HG02884 (cell line): ENCODE measurements around the gene CHRNA10.
"Not testable (repeated sequence)": the region's sequence is repeated elsewhere in the genome, so short reads cannot be mapped to it uniquely, and the experiment has no call there.

Experiments
- ATAC-seq: cut with Tn5 transposase; IDR thresholded peaks from one replicate; pipeline ENCODE4 v1.9.1; 2021; ENCODE audit warnings: mild to moderate bottlenecking, moderate library complexity; ENCODE audit not compliant: unreplicated experiment

CHRNA10 gene

GRCh38 chr11:3665336-3666022 is 5.7 kb downstream of the CHRNA10 start:
- ATAC-seq, result no peak

GRCh38 chr11:3664032-3664630 is 7.1 kb downstream of the CHRNA10 start:
- no peak for ATAC-seq

DNA sequence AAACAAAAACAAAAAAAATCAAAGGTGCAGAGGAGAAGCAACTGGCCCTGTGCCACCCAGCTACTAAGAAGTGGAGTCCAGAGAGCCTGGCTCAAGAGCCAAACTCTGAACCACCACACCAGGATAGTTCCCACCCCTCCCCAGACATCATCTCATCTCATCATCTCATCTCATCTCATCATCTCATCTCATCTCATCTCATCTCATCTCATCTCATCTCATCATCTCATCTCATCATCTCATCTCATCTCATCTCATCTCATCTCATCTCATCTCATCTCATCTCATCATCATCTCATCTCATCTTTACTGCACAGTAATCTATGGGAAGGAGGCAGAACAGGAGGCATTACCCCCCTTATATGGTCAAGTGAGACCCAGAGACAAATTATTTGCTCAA is 8.3 kb downstream of the CHRNA10 start:
- ATAC-seq, result no peak

DNA sequence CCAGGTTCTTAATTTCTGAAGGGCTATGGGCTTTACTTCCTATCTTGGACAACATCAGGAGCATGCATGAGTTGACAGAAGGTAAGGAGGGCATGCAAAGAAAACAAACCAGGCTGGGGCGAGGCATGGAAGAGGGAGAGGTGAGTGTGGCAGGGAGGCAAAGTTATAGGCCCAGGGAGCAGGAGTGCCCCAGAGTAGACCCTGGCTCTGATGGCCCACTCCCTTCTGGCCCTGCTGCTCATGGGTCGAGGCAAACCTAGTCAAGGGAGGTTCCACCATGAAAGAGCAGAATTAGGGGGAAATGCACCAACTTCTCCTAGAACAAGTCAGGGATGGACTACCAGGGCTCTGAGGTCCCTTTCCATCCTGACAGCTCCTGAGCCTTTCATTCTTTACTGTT is 10.2 kb downstream of the CHRNA10 start:
- ATAC-seq, result no peak

DNA sequence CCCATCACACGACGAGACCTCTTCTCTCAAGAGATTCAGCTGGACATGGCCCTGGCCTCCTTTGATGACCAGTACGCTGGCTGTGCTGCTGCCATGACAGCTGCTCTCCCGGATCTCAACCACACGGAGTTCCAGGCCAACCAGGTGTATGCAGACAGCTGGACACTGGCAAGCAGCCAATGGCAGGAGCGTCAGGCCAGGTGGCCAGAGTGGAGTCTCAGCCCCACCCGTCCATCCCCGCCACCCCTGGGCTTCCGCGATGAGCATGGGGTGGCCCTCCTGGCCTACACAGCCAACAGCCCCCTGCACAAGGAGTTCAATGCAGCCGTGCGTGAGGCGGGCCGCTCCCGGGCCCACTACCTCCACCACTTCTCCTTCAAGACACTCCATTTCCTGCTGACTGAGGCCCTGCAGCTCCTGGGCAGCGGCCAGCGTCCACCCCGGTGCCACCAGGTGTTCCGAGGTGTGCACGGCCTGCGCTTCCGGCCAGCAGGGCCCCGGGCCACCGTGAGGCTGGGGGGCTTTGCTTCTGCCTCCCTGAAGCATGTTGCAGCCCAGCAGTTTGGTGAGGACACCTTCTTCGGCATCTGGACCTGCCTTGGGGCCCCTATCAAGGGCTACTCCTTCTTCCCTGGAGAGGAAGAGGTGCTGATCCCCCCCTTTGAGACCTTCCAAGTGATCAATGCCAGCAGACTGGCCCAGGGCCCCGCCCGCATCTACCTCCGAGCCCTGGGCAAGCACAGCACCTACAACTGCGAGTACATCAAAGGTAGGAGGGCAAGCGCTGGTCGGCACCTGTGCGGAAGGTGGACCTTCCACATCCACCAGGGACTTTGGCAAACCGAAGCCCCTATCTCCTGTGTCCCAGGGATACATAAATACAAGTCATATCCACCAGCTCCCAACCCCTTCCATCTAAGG is 11.3 kb downstream of the CHRNA10 start:
- no peak for ATAC-seq

GRCh38 chr11:3658252-3658651 is 12.9 kb downstream of the CHRNA10 start:
- no peak for ATAC-seq

DNA sequence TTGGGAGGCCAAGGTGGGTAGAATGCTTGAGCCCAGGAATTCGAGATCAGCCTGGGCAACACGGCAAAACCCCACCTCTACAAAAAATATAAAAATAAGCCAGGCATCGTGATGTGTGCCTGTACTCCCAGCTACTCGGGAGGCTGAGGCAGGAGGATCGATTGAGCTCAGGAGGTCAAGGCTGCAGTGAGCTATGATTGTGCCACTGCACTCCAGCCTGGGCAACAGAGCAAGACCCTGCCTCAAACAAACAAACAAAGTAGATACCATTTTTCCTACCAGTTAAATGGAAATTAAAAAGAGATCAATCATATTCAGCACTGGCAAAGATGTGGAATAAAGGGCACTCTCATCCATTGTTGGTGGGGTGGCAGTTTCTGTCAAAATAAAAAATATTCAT is 13.9 kb downstream of the CHRNA10 start:
- not testable (repeated sequence) for ATAC-seq

DNA sequence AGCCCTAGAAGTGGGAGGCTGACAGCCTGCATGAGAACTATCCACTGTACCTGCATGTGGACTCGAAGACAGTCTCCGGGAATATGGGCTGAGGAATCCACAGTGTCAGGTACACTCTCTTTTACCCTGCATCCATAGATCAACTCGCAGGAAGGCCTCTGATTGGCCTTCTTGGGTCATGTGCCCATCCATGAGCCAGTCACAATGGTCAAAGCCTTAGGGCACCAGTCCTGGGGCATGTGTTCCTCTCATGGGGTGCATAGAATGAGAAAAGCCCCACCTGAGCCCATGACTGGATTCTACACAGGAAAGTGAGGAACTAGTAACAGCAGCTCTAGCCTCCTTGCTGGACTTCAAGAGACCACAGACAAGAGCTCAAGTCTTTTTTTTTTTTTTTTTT is 15.6 kb downstream of the CHRNA10 start:
- no peak for ATAC-seq

DNA sequence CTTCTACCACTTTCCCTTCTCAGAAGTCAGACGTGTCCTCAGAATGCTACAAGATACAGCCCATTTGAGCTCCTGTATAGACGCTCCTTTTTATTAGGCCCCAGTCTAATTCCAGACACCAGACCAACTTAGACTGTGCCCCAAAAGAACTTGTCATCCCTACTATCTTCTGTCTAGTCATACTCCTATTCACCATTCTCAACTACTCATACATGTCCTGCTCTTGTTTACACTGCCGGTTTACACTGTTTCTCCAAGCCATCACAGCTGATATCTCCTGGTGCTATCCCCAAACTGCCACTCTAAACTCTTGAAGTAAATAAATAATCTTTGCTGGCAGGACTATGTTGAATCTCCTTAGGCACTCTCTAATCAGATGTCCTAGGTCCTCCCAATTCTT is 18.7 kb downstream of the CHRNA10 start:
- ATAC-seq, result not testable (repeated sequence)

DNA sequence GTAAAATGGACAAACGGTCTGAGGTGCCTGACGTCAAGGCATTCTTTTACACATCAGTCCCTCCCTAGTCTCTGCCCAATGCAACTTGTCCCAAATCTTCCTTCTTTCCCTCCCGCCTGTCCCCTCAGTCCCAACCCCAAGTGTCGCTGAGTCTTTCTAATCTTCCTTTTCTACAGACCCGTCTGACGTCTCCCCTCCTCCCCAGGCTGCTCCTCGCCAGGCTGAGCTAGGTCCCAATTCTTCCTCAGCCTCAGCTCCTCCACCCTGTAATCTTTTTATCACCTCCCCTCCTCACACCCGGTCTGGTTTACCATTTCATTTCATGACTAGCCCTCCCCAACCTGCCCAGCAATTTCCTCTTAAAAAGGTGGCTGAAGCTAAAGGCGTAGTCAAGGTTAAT is 21.8 kb downstream of the CHRNA10 start:
- ATAC-seq, result not testable (repeated sequence)

GRCh38 chr11:3648843-3649242 is 22.3 kb downstream of the CHRNA10 start:
- ATAC-seq, result not testable (repeated sequence)

GRCh38 chr11:3645552-3645951 is 25.6 kb downstream of the CHRNA10 start:
- no peak for ATAC-seq

- no peak for ATAC-seq
Observed at GRCh38 chr11:3644817-3645235, 26.4 kb downstream of the CHRNA10 start, which contains the start of gene ART1. ART1 (plus strand) TSS chr11:3645128; CDS start chr11:3659214, 14,086 bp downstream.

GRCh38 chr11:3643102-3643546 is 28.1 kb downstream of the CHRNA10 start:
- ATAC-seq, result not testable (repeated sequence)

DNA sequence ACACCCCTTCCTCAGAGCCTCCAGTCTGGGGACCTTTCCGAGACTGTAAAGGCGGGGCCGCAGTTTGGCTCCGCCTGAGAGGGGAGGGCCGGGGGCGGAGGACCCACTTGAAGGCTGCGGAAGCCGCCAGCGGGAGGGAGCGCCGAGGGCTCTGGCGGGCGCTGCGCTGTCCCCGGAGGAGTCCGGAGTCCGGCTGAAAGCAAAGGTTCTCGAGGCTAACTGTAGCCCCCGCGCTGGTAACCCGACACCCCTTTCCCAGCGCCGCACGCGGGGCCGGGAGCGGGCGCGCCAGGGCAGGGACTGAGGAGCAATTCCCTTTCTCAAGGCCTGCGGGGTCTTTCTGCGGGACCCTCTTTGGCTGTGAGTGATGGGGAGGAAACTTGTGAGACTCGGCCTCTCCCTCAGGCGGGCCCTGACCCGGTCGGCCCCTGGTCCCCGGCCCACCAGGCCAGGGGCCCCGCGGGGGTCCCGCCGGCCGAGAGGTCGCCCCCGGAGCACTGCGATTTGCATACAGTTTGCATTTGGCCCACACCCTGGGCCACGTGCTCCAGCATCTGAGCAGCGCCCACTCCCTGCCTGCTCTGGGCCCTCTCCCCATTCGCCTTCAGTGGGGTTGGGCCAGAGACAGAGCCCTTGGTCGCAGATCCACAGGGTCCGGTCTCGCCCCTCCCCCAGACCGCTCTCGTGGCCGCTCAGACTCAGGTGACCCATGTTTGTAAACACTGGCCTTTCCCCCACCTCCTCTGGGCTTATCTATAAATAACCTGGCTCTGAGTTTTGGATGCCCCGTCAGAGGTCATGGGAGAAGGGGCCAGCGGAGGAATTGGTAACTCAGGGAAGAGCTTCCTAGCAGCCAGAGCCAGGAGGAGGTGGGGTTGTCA is 28.9 kb downstream of the CHRNA10 start:
- ATAC-seq, result no peak

DNA sequence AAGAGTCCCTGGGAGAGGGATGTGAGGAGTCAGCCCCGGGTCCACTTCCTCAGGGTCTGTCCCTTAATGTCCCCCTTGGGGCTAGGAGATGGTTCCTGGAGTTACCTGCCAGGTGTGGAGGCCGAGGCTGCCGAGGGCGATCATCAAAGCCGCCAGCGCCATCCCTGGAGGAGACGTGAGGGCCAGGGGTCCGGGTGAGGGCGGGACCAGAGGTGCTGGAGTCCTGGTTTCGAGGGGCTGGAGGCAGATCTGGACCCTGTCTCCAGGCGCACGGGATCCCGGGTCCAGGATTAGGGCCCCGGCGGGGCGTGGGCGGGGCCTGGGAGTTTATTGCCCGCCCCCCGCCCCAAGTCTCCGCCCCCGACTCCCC is 29.5 kb downstream of the CHRNA10 start, which contains the start of gene ART5:
ART5 (minus strand) TSS at position 292 of the 370 bp plus-strand sequence; CDS start at position 162, 130 bp downstream.
- ATAC-seq, result no peak

- ATAC-seq, result no peak
Observed at GRCh38 chr11:3641191-3641590, 30.0 kb downstream of the CHRNA10 start.

GRCh38 chr11:3639841-3640240 is 31.3 kb downstream of the CHRNA10 start:
- no peak for ATAC-seq

DNA sequence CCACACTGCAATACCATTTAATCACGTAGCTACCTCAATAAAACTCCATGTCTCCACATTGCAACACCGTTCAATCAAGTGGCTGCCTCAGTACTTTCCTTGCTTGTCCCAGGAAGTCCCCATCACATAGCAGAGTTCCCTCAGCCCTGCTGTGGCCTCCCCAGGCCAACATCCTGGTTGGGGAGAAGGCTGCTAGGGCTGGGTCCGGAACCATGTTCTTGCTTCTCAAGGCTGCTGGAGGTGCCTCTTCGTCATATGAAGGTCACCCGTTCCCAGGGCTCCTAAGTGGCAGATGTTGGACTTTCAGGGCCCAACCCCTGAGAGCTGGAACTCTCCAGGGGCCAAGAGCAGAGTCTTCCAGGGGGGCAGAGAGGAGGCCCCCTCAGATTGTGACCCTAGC is 32.7 kb downstream of the CHRNA10 start:
- no peak for ATAC-seq

DNA sequence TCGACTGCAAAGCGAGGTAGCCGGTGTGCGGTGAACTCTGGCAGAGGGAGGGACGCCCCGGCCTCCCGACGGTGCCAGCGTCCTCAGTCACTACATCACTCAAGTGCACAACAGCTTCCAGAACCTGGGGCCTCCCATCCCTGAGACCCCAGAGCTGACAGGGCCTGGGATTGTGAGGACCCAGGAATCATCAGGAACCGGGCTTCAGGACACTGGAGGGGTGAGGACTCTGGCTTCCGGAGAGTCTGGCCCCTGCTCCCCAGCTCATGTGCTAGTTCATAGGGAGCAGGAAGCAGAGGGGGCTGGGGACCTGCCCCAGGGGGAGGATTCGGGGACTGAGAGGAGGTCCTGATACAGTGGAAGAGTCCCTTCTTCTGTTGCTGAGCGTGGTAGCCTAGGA is 34.0 kb downstream of the CHRNA10 start:
- no peak for ATAC-seq
